ENCODE results near the gene CCDC12.

CCDC12 gene

GRCh38 chr3:46926871-46927717, 49.5 kb downstream of the CCDC12 start:
- Histone ChIP-seq H3K36me3 (ENCODE audit: insufficient read depth, low read length) (peaks cover 31% of the 10 kb centered on the region), H3K9me3 (ENCODE audit: low read depth, low read length) (no peaks in the 10 kb centered on the region), H3K4me3 (no peak overlapping the region), H3K9ac (ENCODE audit: insufficient read length) (no peak overlapping the region), H3K27ac (no peak overlapping the region)
- DNase-seq (ENCODE audit: low read depth, low spot score) = no peak
- no peak for TF ChIP-seq POLR2AphosphoS5 (IDR thresholded peaks at IDR 0.05; ENCODE audit: borderline replicate concordance, low read depth, low read length)
- TF ChIP-seq FOXP2 (optimal IDR thresholded peaks at IDR 0.05; ENCODE audit: control extremely low read depth, extremely low read length, insufficient read depth) = no peak
- TF ChIP-seq EZH2 (IDR thresholded peaks at IDR 0.05) = no peak

GRCh38 chr3:46926447-46926846, 50.1 kb downstream of the CCDC12 start:
- Histone ChIP-seq H3K9me3 (ENCODE audit: low read depth, low read length) (no peaks in the 10 kb centered on the region), H3K4me3 (no peak overlapping the region), H3K9ac (ENCODE audit: insufficient read length) (no peak overlapping the region), H3K27ac (no peak overlapping the region), H3K36me3 (ENCODE audit: insufficient read depth, low read length) (peaks cover 32% of the 10 kb centered on the region)
- DNase-seq (ENCODE audit: low read depth, low spot score) = no peak
- TF ChIP-seq EZH2 (IDR thresholded peaks at IDR 0.05) = no peak
- TF ChIP-seq POLR2AphosphoS5 (IDR thresholded peaks at IDR 0.05; ENCODE audit: borderline replicate concordance, low read depth, low read length) = no peak
- no peak for TF ChIP-seq FOXP2 (optimal IDR thresholded peaks at IDR 0.05; ENCODE audit: control extremely low read depth, extremely low read length, insufficient read depth)

GRCh38 chr3:46926039-46926438, 50.5 kb downstream of the CCDC12 start:
- Histone ChIP-seq H3K9ac (ENCODE audit: insufficient read length) (no peak overlapping the region), H3K27ac (no peak overlapping the region), H3K9me3 (ENCODE audit: low read depth, low read length) (no peaks in the 10 kb centered on the region), H3K36me3 (ENCODE audit: insufficient read depth, low read length) (peaks cover 36% of the 10 kb centered on the region), H3K4me3 (no peak overlapping the region)
- no peak for DNase-seq (ENCODE audit: low read depth, low spot score)
- TF ChIP-seq POLR2AphosphoS5 (IDR thresholded peaks at IDR 0.05; ENCODE audit: borderline replicate concordance, low read depth, low read length) (no peak), FOXP2 (optimal IDR thresholded peaks at IDR 0.05; ENCODE audit: control extremely low read depth, extremely low read length, insufficient read depth) (no peak), EZH2 (IDR thresholded peaks at IDR 0.05) (no peak)

GRCh38 chr3:46925585-46925934, 51.0 kb downstream of the CCDC12 start:
- no peak for TF ChIP-seq FOXP2 (optimal IDR thresholded peaks at IDR 0.05; ENCODE audit: control extremely low read depth, extremely low read length, insufficient read depth)
- no peak for TF ChIP-seq EZH2 (IDR thresholded peaks at IDR 0.05)
- no peak for TF ChIP-seq POLR2AphosphoS5 (IDR thresholded peaks at IDR 0.05; ENCODE audit: borderline replicate concordance, low read depth, low read length)
- no peak overlapping the region for H3K4me3 ChIP-seq
- peaks cover 41% of the 10 kb centered on the region for H3K36me3 ChIP-seq (ENCODE audit: insufficient read depth, low read length)
- no peak overlapping the region for H3K27ac ChIP-seq
- DNase-seq (ENCODE audit: low read depth, low spot score) = no peak
- no peaks in the 10 kb centered on the region for H3K9me3 ChIP-seq (ENCODE audit: low read depth, low read length)
- H3K9ac ChIP-seq (ENCODE audit: insufficient read length) = no peak overlapping the region

- Histone ChIP-seq H3K9me3 (ENCODE audit: low read depth, low read length) (no peaks in the 10 kb centered on the region), H3K4me3 (no peak overlapping the region), H3K9ac (ENCODE audit: insufficient read length) (no peak overlapping the region), H3K27ac (no peak overlapping the region), H3K36me3 (ENCODE audit: insufficient read depth, low read length) (peaks cover 46% of the 10 kb centered on the region)
- no peak for DNase-seq (ENCODE audit: low read depth, low spot score)
- TF ChIP-seq FOXP2 (optimal IDR thresholded peaks at IDR 0.05; ENCODE audit: control extremely low read depth, extremely low read length, insufficient read depth) (no peak), POLR2AphosphoS5 (IDR thresholded peaks at IDR 0.05; ENCODE audit: borderline replicate concordance, low read depth, low read length) (no peak), EZH2 (IDR thresholded peaks at IDR 0.05) (no peak)
Measured at GRCh38 chr3:46924921-46925584, 51.5 kb downstream of the CCDC12 start.

GRCh38 chr3:46923559-46924350, 52.8 kb downstream of the CCDC12 start:
- DNase-seq (ENCODE audit: low read depth, low spot score) = no peak
- H3K9ac ChIP-seq (ENCODE audit: insufficient read length) = no peak overlapping the region
- H3K36me3 ChIP-seq (ENCODE audit: insufficient read depth, low read length) = peaks cover 45% of the 10 kb centered on the region
- H3K27ac ChIP-seq = no peak overlapping the region
- no peaks in the 10 kb centered on the region for H3K9me3 ChIP-seq (ENCODE audit: low read depth, low read length)
- no peak overlapping the region for H3K4me3 ChIP-seq
- TF ChIP-seq FOXP2 (optimal IDR thresholded peaks at IDR 0.05; ENCODE audit: control extremely low read depth, extremely low read length, insufficient read depth) (no peak), POLR2AphosphoS5 (IDR thresholded peaks at IDR 0.05; ENCODE audit: borderline replicate concordance, low read depth, low read length) (no peak), EZH2 (IDR thresholded peaks at IDR 0.05) (no peak)

GRCh38 chr3:46922871-46923558, 53.5 kb downstream of the CCDC12 start:
- TF ChIP-seq FOXP2 (optimal IDR thresholded peaks at IDR 0.05; ENCODE audit: control extremely low read depth, extremely low read length, insufficient read depth) (no peak), EZH2 (IDR thresholded peaks at IDR 0.05) (no peak), POLR2AphosphoS5 (IDR thresholded peaks at IDR 0.05; ENCODE audit: borderline replicate concordance, low read depth, low read length) (no peak)
- Histone ChIP-seq H3K4me3 (no peak overlapping the region), H3K36me3 (ENCODE audit: insufficient read depth, low read length) (peaks cover 41% of the 10 kb centered on the region), H3K27ac (no peak overlapping the region), H3K9ac (ENCODE audit: insufficient read length) (no peak overlapping the region), H3K9me3 (ENCODE audit: low read depth, low read length) (no peaks in the 10 kb centered on the region)
- DNase-seq (ENCODE audit: low read depth, low spot score) = no peak

Data from SK-N-MC (cell line).